Endothelial cell (in vitro differentiated cells): ENCODE data around the gene RBM43. TPM values are rescaled to one million over a fixed set of nuclear protein-coding genes. Genes with fewer than 3 reads are reported as not detected.

ENCODE experiments used
- DNase-seq: peaks from one replicate; pipeline ENCODE4 v3.0.0; 2021; ENCODE audit warnings: low spot score
- H3K27ac Mint-ChIP-seq: one replicate; pipeline ENCODE4 v1.8.0; 2021; ENCODE audit warnings: mixed read lengths, inconsistent platforms; ENCODE audit not compliant: unreplicated experiment
- H3K27me3 Mint-ChIP-seq: one replicate; pipeline ENCODE4 v1.8.0; 2021; ENCODE audit warnings: mild to moderate bottlenecking, moderate library complexity, mixed read lengths, inconsistent platforms; ENCODE audit not compliant: unreplicated experiment
- H3K36me3 Mint-ChIP-seq: one replicate; pipeline ENCODE4 v1.8.0; 2021; ENCODE audit warnings: mild to moderate bottlenecking, low read depth, mixed read lengths, inconsistent platforms; ENCODE audit not compliant: unreplicated experiment
- H3K4me1 Mint-ChIP-seq: one replicate; pipeline ENCODE4 v1.8.0; 2021; ENCODE audit warnings: mild to moderate bottlenecking, mixed read lengths, inconsistent platforms; ENCODE audit not compliant: unreplicated experiment
- H3K4me3 Mint-ChIP-seq: one replicate; pipeline ENCODE4 v1.8.0; 2021; ENCODE audit warnings: mild to moderate bottlenecking, mixed read lengths, inconsistent platforms; ENCODE audit not compliant: unreplicated experiment
- H3K9me3 Mint-ChIP-seq: one replicate; pipeline ENCODE4 v1.8.0; 2021; ENCODE audit warnings: mixed read lengths, inconsistent platforms; ENCODE audit not compliant: unreplicated experiment
- CTCF ChIP-seq: fragments of 200-600 bp; sonication (generic); IDR thresholded peaks from one replicate; pipeline ENCODE4 v1.5.0; 2021; ENCODE audit warnings: antibody characterized with exemption; ENCODE audit not compliant: unreplicated experiment
- total RNA-seq: library from RNA; stranded (reverse); fragmentation: NEBNext Ultra II Directional; extraction: Animal tissue kit (Norgen Biotek cat#: 25700); gene quantifications from one replicate; pipeline ENCODE4 v1.2.1, GENCODE V29; 2021; ENCODE audit not compliant: unreplicated experiment

RBM43 gene
- total RNA-seq, 1 donor from 2014 or later, result 5.7 TPM

GRCh38 chr2:151280271-151280670, 18.6 kb upstream of the RBM43 start:
- no peak for DNase-seq
- H3K9me3 Mint-ChIP-seq, result no peaks in the 10 kb centered on the region
- no peak for TF ChIP-seq CTCF
- no peak overlapping the region for H3K4me3 Mint-ChIP-seq
- no peaks in the 10 kb centered on the region for H3K4me1 Mint-ChIP-seq
- no peak overlapping the region for H3K27ac Mint-ChIP-seq
- no peaks in the 10 kb centered on the region for H3K27me3 Mint-ChIP-seq
- no peaks in the 10 kb centered on the region for H3K36me3 Mint-ChIP-seq

DNA sequence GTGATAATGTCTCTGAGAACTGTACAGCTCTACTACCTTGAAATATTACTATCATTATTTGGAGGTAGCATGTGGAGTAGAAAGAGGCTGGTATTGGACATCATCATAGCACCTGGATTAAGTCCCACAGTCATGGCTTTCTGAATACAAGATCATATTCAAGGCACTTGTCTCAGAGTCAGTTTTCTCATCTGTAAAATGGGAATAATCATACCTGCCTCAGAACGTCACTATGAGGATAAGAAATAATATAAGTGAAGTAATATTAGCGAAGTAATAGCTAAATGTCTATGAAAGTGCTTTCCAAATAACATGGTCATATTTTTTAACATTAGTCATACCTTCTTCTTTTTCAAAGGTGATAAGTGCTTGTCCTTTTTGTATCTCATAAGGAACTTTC, 16.8 kb upstream of the RBM43 start:
- H3K4me3 Mint-ChIP-seq, result no peak overlapping the region
- no peaks in the 10 kb centered on the region for H3K9me3 Mint-ChIP-seq

GRCh38 chr2:151277067-151277466, 15.4 kb upstream of the RBM43 start:
- Mint-ChIP-seq H3K36me3 (peaks cover 4% of the 10 kb centered on the region), H3K27me3 (no peaks in the 10 kb centered on the region), H3K4me1 (no peaks in the 10 kb centered on the region), H3K4me3 (no peak overlapping the region), H3K9me3 (no peaks in the 10 kb centered on the region), H3K27ac (no peak overlapping the region)
- no peak for DNase-seq
- no peak for TF ChIP-seq CTCF

More for the DNA sequence above, 16.8 kb upstream of the RBM43 start:
- DNase-seq, result no peak
- Mint-ChIP-seq H3K27me3 (no peaks in the 10 kb centered on the region), H3K27ac (no peak overlapping the region), H3K36me3 (peaks cover 4% of the 10 kb centered on the region), H3K4me1 (no peaks in the 10 kb centered on the region)
- no peak for TF ChIP-seq CTCF

DNA sequence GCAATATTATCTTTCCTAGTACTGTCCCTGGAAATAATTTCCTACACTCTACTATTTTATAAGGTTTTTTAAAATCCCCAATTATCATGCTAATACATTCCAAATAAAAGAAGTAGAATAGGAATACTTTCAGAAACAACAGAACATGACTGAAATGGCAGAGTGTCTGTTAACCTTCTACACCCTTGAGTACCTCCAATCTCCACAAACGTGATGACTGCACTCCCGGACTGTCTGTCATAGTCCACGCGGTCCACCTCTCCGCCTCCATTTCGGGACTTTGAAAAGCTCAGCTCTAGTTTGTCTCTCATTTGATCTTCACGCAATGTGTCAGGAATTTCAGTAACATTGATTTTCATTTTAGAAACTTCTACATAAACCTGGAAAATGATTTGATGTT, 13.6 kb upstream of the RBM43 start:
- Mint-ChIP-seq H3K27me3 (no peaks in the 10 kb centered on the region), H3K4me1 (no peaks in the 10 kb centered on the region), H3K9me3 (no peaks in the 10 kb centered on the region), H3K4me3 (no peak overlapping the region), H3K27ac (no peak overlapping the region), H3K36me3 (peaks cover 4% of the 10 kb centered on the region)
- TF ChIP-seq CTCF, result no peak
- DNase-seq, result no peak

GRCh38 chr2:151271824-151272223, 10.2 kb upstream of the RBM43 start:
- Mint-ChIP-seq H3K4me1 (no peaks in the 10 kb centered on the region), H3K27ac (no peak overlapping the region), H3K27me3 (no peaks in the 10 kb centered on the region)

More at GRCh38 chr2:151271824-151272223, 10.2 kb upstream of the RBM43 start:
- no peak for TF ChIP-seq CTCF
- Mint-ChIP-seq H3K9me3 (no peaks in the 10 kb centered on the region), H3K4me3 (no peak overlapping the region), H3K36me3 (peaks cover 4% of the 10 kb centered on the region)
- no peak for DNase-seq
